AG10803 (cell line): ENCODE data around the gene LENG8.
A peak's percentile ranks its signal among the peaks of the same experiment; 100 is the strongest.

Source experiments
- DNase-seq: peaks from one replicate; pipeline ENCODE4 v3.0.0; 2010; ENCODE audit warnings: low read depth
- H3K4me3 ChIP-seq: 2 replicates; pipeline ENCODE4 v1.5.1; 2011; ENCODE audit warnings: mild to moderate bottlenecking, low read length, control low read depth
- TF ChIP-seq, protein P1 (sequence below): conservative IDR thresholded peaks from 2 replicates; pipeline ENCODE4 v1.5.1; 2011; ENCODE audit warnings: mild to moderate bottlenecking, low read length, control low read depth, inconsistent platforms

LENG8 gene

DNA sequence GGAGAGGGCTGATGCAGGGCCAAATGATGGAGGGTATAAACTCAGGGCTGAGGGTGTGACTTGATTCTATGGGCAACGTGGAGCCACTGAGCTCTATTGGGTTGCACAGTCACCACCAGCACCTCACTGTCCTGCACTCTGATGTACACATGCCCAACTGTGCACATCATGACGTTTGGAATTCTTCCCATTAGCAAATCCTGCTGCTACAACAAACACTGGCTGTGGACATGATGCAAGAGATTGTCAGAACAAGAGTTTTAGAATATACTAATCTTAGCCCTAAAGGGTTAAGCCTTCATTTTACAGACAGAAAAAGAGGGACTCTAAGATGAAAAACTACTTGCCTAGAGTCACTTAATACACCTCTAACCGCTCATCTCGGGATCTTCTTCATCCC lies 36.1 kb upstream of the LENG8 start:
- no peak overlapping the region for H3K4me3 ChIP-seq
- no peak for DNase-seq
- TF ChIP-seq, protein P1, sequence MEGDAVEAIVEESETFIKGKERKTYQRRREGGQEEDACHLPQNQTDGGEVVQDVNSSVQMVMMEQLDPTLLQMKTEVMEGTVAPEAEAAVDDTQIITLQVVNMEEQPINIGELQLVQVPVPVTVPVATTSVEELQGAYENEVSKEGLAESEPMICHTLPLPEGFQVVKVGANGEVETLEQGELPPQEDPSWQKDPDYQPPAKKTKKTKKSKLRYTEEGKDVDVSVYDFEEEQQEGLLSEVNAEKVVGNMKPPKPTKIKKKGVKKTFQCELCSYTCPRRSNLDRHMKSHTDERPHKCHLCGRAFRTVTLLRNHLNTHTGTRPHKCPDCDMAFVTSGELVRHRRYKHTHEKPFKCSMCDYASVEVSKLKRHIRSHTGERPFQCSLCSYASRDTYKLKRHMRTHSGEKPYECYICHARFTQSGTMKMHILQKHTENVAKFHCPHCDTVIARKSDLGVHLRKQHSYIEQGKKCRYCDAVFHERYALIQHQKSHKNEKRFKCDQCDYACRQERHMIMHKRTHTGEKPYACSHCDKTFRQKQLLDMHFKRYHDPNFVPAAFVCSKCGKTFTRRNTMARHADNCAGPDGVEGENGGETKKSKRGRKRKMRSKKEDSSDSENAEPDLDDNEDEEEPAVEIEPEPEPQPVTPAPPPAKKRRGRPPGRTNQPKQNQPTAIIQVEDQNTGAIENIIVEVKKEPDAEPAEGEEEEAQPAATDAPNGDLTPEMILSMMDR, result no peak

DNA sequence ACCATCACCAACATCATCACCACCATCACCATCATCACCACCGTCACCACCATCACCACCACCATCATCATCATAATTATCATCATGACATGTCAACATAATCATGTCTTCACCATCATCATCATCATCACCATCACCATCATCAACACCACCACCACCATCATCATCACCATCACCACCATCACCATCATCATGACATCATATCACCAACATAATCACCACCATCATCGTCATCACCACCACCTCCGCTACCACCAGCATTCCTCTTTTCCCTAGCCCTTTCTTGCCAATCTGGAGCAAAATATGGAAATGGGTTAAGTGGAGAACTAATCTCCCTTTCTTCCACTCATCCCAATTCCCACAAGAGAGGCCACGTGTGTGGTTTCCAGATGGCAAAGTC lies 34.8 kb upstream of the LENG8 start:
- DNase-seq, result no peak
- H3K4me3 ChIP-seq, result no peak overlapping the region
- TF ChIP-seq, protein P1, result no peak

DNA sequence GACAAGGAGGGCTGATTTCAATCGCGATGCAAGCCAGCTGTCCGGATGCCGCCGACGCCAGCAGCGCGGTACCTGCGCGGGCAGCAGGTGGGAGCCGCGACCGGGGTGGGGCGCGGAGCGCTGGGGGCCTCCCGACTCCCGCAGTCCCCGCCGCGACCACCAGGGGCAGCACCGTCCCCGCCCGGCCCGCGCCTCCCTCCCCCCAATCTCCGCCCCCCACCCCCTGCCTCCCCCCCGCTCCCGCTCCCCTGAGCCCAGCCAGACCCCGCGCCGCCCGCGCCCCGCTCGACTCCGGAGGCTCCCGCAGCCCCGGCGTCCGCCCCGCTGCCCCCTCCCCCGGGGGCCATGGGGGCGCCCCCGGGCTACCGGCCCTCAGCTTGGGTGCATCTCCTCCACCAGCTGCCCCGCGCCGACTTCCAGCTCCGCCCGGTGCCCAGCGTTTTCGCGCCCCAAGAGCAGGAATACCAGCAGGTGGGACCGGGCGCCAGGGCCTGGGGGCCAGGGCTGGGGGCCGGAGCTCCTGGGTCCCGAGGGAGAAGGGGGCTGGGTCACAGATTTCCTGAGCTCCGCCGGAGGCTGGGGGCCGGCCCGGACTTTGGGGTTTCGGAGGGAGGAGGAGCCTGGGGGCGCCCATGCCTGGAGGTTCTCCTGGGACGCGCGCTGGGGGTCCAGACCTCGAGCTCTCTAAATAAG lies 33.6 kb upstream of the LENG8 start, which contains the start of gene TTYH1:
TTYH1 (plus strand) TSS at position 257 of the 693 bp plus-strand sequence; CDS start at position 346, 89 bp downstream.
- TF ChIP-seq, protein P1, result no peak
- H3K4me3 ChIP-seq, result no peak within 1 kb of the TSS
- no peak for DNase-seq

DNA sequence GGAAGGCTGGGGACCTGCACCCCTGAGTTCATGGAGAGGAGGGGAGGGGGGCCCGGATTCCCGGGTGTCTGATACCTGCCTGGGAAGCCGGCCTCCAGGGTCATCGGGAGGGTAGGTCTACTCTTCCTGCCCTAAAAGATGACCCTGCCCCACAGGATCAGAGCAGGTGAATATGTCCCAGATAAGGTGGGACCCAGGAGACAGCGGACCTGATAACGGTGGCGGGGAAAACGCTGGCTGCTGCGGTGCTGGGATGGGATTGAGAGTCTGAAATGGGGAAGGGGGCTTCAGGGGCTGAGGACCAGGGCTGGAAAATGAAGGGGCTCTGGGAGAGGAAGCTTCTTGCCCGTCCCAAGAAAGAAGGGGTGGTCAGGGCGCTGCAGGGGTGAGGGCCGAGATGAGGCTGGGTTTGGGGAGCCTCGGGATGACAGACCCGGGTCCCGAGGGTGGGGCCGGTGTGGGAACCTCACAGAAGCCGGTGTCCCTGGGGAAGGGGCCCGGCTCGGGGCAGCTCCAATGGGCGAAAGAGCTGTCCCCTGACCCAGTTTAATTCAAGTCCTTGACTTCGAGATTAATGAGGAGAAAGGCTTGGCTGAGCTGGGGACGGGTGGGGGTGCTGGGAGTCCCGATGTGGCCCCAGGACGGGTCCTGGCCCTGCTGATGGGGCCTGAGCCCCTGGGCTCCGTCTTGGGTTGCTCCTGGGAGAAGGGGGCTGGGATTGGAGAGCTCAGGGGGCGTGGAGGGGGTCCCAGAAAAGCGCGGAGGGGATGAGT lies 32.9 kb upstream of the LENG8 start:
- DNase-seq, result no peak
- TF ChIP-seq, protein P1, result no peak
- H3K4me3 ChIP-seq, result no peak overlapping the region

DNA sequence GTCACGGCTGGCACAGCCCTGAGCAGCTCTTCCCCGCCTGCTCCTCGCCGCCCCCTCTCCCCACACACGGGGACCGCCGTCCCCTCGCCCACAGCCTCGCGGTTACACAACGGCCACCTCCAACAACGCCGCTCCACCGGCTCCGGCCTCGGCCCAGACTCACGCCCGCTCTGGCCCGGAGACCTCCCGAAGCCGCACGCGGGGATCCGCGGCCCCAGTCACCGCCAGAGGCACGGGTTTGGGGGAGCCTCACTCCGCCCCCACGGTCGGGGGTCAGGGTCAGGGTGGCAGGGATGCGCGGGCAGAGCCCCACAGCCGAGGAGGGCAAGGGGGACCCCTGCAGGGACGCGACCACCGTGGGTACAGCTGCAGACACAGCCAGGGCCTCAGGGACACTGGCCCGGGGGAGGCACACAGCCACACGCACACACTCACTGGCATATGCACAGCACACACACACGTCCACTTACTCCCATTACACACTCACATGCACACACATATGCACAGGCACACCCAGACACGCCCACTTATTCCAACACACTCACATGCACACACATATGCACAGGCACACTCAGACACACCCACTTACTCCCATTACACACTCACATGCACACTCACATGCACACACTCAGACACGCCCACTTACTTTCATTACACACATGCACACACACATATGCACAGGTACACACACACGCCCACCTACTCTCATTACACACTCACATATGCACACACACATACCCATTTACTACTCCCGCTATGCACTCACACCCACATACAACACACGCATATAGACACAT lies 32.1 kb upstream of the LENG8 start:
- TF ChIP-seq, protein P1, result no peak
- H3K4me3 ChIP-seq, result no peak overlapping the region
- no peak for DNase-seq

DNA sequence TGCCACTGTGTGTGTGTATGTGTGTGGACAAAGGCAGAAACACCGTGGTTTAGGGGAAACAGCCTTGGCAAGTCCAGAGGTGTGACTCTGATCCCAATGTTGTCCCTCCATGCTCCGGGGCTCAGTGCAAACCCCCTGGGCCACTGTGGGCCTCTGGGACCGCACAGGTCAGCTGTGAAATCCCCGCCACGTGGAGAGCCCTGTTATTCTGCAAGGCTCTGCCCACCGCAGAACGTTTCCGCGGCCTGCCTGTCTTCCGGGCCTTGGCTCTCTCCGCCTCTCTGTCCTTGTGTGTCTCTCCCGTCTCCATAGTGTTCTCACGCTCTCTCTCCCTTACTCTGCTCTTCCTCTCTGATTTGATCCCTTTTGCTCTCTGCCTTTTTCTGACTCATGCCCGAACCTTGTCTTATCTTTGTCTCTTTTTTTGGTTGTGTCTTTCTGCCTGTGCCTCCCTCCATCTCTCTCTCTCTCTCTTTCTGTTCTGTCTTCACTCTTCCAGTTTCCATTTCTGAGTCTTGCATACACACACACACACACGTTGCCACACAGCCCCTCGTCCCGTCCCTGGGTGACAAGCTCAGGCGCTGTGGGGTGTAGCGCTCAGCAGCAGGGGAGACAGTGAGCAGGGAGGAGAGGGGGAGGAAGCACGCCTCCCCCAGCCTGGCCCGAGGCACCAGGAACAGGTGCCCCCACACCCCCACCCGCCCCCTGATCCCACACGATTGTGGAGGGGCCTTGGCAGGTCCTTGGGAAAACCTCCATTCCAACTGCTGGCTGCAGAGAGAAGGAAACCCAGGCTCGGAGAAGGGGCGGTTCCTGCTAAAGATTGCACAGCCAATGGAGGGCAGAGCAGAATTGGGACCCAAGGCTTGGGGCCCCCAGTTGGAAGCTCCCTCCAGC lies 30.7 kb upstream of the LENG8 start:
- TF ChIP-seq, protein P1, result no peak
- no peak overlapping the region for H3K4me3 ChIP-seq
- peak; percentile 36 for DNase-seq
